ENCODE results near the gene REXO1. TPM values are rescaled to one million over a fixed set of nuclear protein-coding genes. Genes with fewer than 3 reads are reported as not detected.

The REXO1 gene
- total and polyA plus RNA-seq, 2 of the 8 experiments (the other 6 are each of a cell fraction or from before 2014, with no cell fraction given) = 42.4 to 44.3 TPM

DNA sequence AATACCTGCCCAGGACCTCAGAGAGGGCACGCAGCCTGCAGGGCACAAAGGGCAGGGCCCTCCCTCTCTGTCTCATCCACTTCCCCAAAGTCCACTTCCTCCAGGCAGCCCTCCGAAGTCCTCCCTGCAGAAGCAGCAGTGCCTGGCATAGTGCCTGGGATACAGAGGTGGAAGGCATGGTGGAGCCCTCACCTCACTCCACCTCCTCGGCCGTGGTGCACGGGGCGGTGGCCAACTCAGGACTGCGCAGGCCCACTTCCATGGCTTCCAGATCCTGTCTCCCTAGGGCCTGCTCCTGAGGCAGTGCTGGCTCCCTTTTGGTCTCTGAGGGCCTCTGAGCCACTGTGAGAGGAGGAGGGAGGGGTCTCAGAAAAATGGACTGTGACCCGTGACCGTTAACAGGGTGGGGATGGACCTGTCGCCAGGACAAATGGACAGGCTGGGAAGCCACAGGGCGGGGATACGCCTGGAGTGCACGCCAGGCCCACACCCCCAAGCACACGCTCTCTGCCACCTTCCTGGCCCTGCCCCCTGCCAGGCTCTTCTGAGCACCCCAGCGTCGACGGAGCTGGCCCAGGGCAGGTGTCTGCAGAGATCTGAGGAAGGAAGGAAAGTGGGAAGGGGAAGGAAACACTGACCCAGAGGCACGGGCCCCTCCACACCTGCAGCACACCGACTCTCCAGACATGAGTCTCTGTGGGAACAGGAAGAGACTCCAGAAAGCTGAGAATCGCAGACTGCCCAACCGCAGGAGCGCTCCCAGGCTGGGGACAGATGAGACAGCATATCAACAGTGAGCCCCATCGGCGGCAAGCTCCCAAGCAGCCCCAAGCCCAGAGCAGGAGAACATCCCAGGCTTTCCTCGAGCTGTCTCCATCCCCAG, 8.4 kb downstream of the REXO1 start:
- H3K4me3 ChIP-seq (ENCODE audit: extremely low read depth in 1 of 4, insufficient read depth in 2 of 4, low read depth in 3 of 4, low read length in 4 of 4) = no peak overlapping the region
- no peak overlapping the region for H3K9ac ChIP-seq (replicated peaks in 1 of 4; ENCODE audit: extremely low read depth in 1 of 4, low read depth in 3 of 4, low read length in 3 of 4)
- no peak overlapping the region for H2AK5ac ChIP-seq (ENCODE audit: low read depth, low read length)
- peaks cover 19 to 36% of the 10 kb centered on the region in 2 experiments for H4K20me1 ChIP-seq (replicated peaks in 1 of 2; ENCODE audit: control insufficient read depth in 1 of 2, insufficient read depth in 2 of 2, low read length in 2 of 2)
- no peak overlapping the region for H2AFZ ChIP-seq (ENCODE audit: low read length)
- H3K27ac ChIP-seq (ENCODE audit: low read depth, low read length) = no peak overlapping the region
- no peaks in the 10 kb centered on the region for H3K27me3 ChIP-seq (replicated peaks in 1 of 4; ENCODE audit: control insufficient read depth in 3 of 4, extremely low read depth in 1 of 4, insufficient read depth in 3 of 4, low read length in 3 of 4)
- peak overlapping the region; percentile 84; the same call in 1 of the 2 replicates for H4K8ac ChIP-seq (ENCODE audit: extremely low read depth, insufficient read depth, low read length)
- no peaks in the 10 kb centered on the region for H3K36me3 ChIP-seq (ENCODE audit: control insufficient read depth in 2 of 4, insufficient read depth in 4 of 4, low read length in 3 of 4)
- H3K14ac ChIP-seq (ENCODE audit: insufficient read length) = no peak overlapping the region
- H2BK5ac ChIP-seq (ENCODE audit: low read depth, low read length) = no peak overlapping the region; the same call in 1 of the 2 replicates
- peaks cover 30% of the 10 kb centered on the region for H3K79me1 ChIP-seq (ENCODE audit: low read depth, low read length)
- H4K5ac ChIP-seq (ENCODE audit: insufficient read length, low read depth, low read length) = no peak overlapping the region
- no peak overlapping the region for H3K4ac ChIP-seq (replicated peaks; ENCODE audit: insufficient read length, low read depth, low read length)
- H3K23me2 ChIP-seq (ENCODE audit: low read depth, low read length) = no peaks in the 10 kb centered on the region
- FAIRE-seq (no peak), DNase-seq (ENCODE audit: low read depth in 1 of 2, low spot score in 2 of 2) (no peak)
- no peak overlapping the region for H3K56ac ChIP-seq (replicated peaks; ENCODE audit: insufficient read length, low read depth, low read length)
- H3K23ac ChIP-seq (ENCODE audit: insufficient read length) = no peak overlapping the region
- TF ChIP-seq NANOG (IDR thresholded peaks at IDR 0.05; ENCODE audit: insufficient read depth, low read depth, low read length, poor library complexity, severe bottlenecking) (no peak), RNF2 (IDR thresholded peaks at IDR 0.05; ENCODE audit: borderline replicate concordance, low read depth, low read length, missing control alignments, poor library complexity, severe bottlenecking) (no peak), JUN (IDR thresholded peaks at IDR 0.05; ENCODE audit: low read depth, low read length) (no peak)
- H2BK20ac ChIP-seq (ENCODE audit: low read length) = no peak overlapping the region
- ChIA-PET POLR2A (ENCODE audit: partially characterized antibody) (interaction anchor here (1.0 to 1.5 kb wide), 2 partner anchors 12 to 13 kb away, joined by 4 read pairs; no protein-coding TSS in a partner anchor), CTCF (ENCODE audit: partially characterized antibody) (interaction anchor here (1.1 to 14.9 kb wide), 6 partner anchors 9 to 204 kb away, joined by 3 to 228 read pairs (median 18); partner anchors contain the start of gene REXO1)
- no peak overlapping the region for H3K4me2 ChIP-seq (ENCODE audit: insufficient read depth in 1 of 2, low read depth in 2 of 2, low read length in 2 of 2)
- H3K4me1 ChIP-seq (replicated peaks in 1 of 4; ENCODE audit: control insufficient read depth in 3 of 4, insufficient read depth in 4 of 4, low read length in 3 of 4) = 0 out of 7 replicates have a peak, but pooled peaks cover 0 to 2% (median 0%) of the 10 kb centered on the region in 4 experiments
- 93% methylated on average over 24 of the region's 25 CpGs; no CpG with 5 or more reads in 1 of the 2 experiments for WGBS, 2 experiments (ENCODE audit: extremely low coverage in 1 of 2, insufficient coverage in 1 of 2, insufficient read length in 1 of 2, insufficient replicate concordance in 2 of 2, low coverage in 1 of 2, low lambda C conversion rate in 2 of 2, missing lambda C conversion rate in 1 of 2)
- no peak overlapping the region for H2BK15ac ChIP-seq (ENCODE audit: low read length)
- no peak overlapping the region for H2BK120ac ChIP-seq (replicated peaks; ENCODE audit: low read depth, low read length)
- no peaks in the 10 kb centered on the region for H3K9me3 ChIP-seq (ENCODE audit: insufficient read depth in 2 of 2, low read depth in 1 of 2, low read length in 1 of 2)
- H2BK12ac ChIP-seq (ENCODE audit: low read depth, low read length) = no peak overlapping the region
- H4K91ac ChIP-seq (replicated peaks; ENCODE audit: insufficient read length, low read length) = no peak overlapping the region
- no peak overlapping the region for H3K18ac ChIP-seq (ENCODE audit: extremely low read depth, low read length)
- peaks cover 3 to 75% of the 10 kb centered on the region in 2 experiments; a peak in 3 of 4 replicates for H3K79me2 ChIP-seq (ENCODE audit: control insufficient read depth in 1 of 2, insufficient read depth in 2 of 2, low read length in 2 of 2)

Measured in H1 (cell line).